GM23338 (cell line): Measurements from ENCODE around the gene C9orf85.

ENCODE experiments used
- CREB1 ChIP-seq: fragments of 250-450 bp; sonication (Bioruptor Pico); IDR thresholded peaks from 2 replicates; pipeline ENCODE4 v1.5.0; 2020; ENCODE audit warnings: low read depth, mild to moderate bottlenecking, moderate library complexity
- CTCF ChIP-seq, 2 experiments: fragments of 200-600 bp in 1 of 2; sonication (generic) in 1 of 2; conservative IDR thresholded peaks; 2 replicates each; pipeline versions ENCODE4 v1.5.1 to v1.6.1; 2016 to 2017; ENCODE audit warnings: antibody characterized with exemption in 2 of 2, low read depth in 2 of 2, mild to moderate bottlenecking in 2 of 2, moderate library complexity in 1 of 2
- EZH2 ChIP-seq: fragments of 200-600 bp; sonication (generic); IDR thresholded peaks from one replicate; pipeline ENCODE4 v1.8.0; 2017; ENCODE audit warnings: antibody characterized with exemption, mild to moderate bottlenecking, low read depth; ENCODE audit not compliant: unreplicated experiment
- EZH2phosphoT487 ChIP-seq: fragments of 200-600 bp; sonication (generic); IDR thresholded peaks from one replicate; pipeline ENCODE4 v1.8.1; 2018; ENCODE audit warnings: antibody characterized with exemption; ENCODE audit not compliant: unreplicated experiment
- JUNB ChIP-seq: IDR thresholded peaks from one replicate; pipeline ENCODE4 v1.6.1; 2016; ENCODE audit warnings: antibody characterized with exemption; ENCODE audit not compliant: unreplicated experiment
- POLR2AphosphoS5 ChIP-seq: IDR thresholded peaks from 2 replicates; pipeline ENCODE4 v1.6.1; 2016; ENCODE audit warnings: antibody characterized with exemption, low read depth
- REST ChIP-seq: IDR thresholded peaks from one replicate; pipeline ENCODE4 v1.6.1; 2018; ENCODE audit warnings: antibody characterized with exemption; ENCODE audit not compliant: unreplicated experiment
- STAT1 ChIP-seq: IDR thresholded peaks from one replicate; pipeline ENCODE4 v1.6.1; 2016; ENCODE audit warnings: antibody characterized with exemption; ENCODE audit not compliant: unreplicated experiment
- ZNF331 ChIP-seq: fragments of 250-450 bp; sonication (Bioruptor Pico); IDR thresholded peaks from 2 replicates; pipeline ENCODE4 v1.5.0; 2020; ENCODE audit warnings: low read depth, mild to moderate bottlenecking, moderate library complexity

DNA sequence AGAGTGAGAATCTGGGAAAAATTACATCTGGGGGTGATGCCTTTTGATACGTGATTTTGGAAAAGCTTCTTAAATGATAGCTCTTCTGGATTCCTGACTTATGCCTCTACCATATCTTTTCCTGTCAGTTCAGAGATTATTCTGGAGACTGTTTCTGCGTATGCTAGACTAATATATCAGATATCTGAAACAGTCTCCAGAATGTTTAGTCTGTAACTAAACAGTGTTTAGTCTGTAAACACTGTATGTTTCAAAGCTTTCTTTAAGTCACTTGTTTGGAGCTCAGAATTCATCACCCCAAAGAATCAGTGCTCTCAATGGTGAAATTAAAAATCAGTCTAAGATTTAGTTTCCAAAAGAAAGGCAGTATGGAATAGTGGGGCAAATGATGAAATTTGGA, 19.7 kb downstream of the C9orf85 start:
- TF ChIP-seq CREB1 (CRISPR knock-in tag): no peak
- no peak for TF ChIP-seq CTCF (conservative IDR thresholded peaks at IDR 0.05; ENCODE audit: low read depth in 2 of 2)
- TF ChIP-seq REST: no peak
- TF ChIP-seq EZH2: no peak
- no peak for TF ChIP-seq POLR2AphosphoS5
- TF ChIP-seq EZH2phosphoT487: no peak
- TF ChIP-seq JUNB: no peak
- TF ChIP-seq STAT1: no peak
- no peak for TF ChIP-seq ZNF331
